ENCODE measurements around the gene ADAMTS6.

Gene ADAMTS6

GRCh38 chr5:65246741-65247140 lies 235.0 kb downstream of the ADAMTS6 start:
- DNase-seq (ENCODE audit: low read depth in 1 of 2, low spot score in 1 of 2): no peak
- in situ Hi-C loops (cut with HindIII; ENCODE audit: low pct_unique_long_range_greater_than_20kb, low sequenced_read_pairs): no loop called here
- no peak for TF ChIP-seq JUND (IDR thresholded peaks at IDR 0.05; ENCODE audit: low read depth)

- in situ Hi-C loops (cut with HindIII; ENCODE audit: low pct_unique_long_range_greater_than_20kb, low sequenced_read_pairs): no loop called here
- no peak for DNase-seq (ENCODE audit: low read depth in 1 of 2, low spot score in 1 of 2)
Measured at GRCh38 chr5:65244031-65244430, 237.7 kb downstream of the ADAMTS6 start.

GRCh38 chr5:65243161-65243560 lies 238.6 kb downstream of the ADAMTS6 start:
- no peak for DNase-seq (ENCODE audit: low read depth in 1 of 2, low spot score in 1 of 2)
- TF ChIP-seq JUND (IDR thresholded peaks at IDR 0.05; ENCODE audit: low read depth): no peak
- in situ Hi-C loops (cut with HindIII; ENCODE audit: low pct_unique_long_range_greater_than_20kb, low sequenced_read_pairs): no loop called here

More at GRCh38 chr5:65244031-65244430, 237.7 kb downstream of the ADAMTS6 start:
- no peak for TF ChIP-seq JUND (IDR thresholded peaks at IDR 0.05; ENCODE audit: low read depth)

GRCh38 chr5:65229841-65230240 lies 251.9 kb downstream of the ADAMTS6 start:
- in situ Hi-C loops (cut with HindIII; ENCODE audit: low pct_unique_long_range_greater_than_20kb, low sequenced_read_pairs): no loop called here
- no peak for TF ChIP-seq JUND (IDR thresholded peaks at IDR 0.05; ENCODE audit: low read depth)
- DNase-seq (ENCODE audit: low read depth in 1 of 2, low spot score in 1 of 2): no peak

- in situ Hi-C loops (cut with HindIII; ENCODE audit: low pct_unique_long_range_greater_than_20kb, low sequenced_read_pairs): no loop called here
- peak; percentile 37 to 77 for DNase-seq (ENCODE audit: low read depth in 1 of 2, low spot score in 1 of 2)
- no peak for TF ChIP-seq JUND (IDR thresholded peaks at IDR 0.05; ENCODE audit: low read depth)
Measured at GRCh38 chr5:65213921-65214525, 267.7 kb downstream of the ADAMTS6 start.

- no peak for TF ChIP-seq JUND (IDR thresholded peaks at IDR 0.05; ENCODE audit: low read depth)
- in situ Hi-C loops (cut with HindIII; ENCODE audit: low pct_unique_long_range_greater_than_20kb, low sequenced_read_pairs): no loop called here
- DNase-seq (ENCODE audit: low read depth in 1 of 2, low spot score in 1 of 2): no peak
Measured at GRCh38 chr5:65209341-65209740, 272.4 kb downstream of the ADAMTS6 start.

- TF ChIP-seq JUND (IDR thresholded peaks at IDR 0.05; ENCODE audit: low read depth): no peak
- in situ Hi-C loops (cut with HindIII; ENCODE audit: low pct_unique_long_range_greater_than_20kb, low sequenced_read_pairs): no loop called here
- no peak for DNase-seq (ENCODE audit: low read depth in 1 of 2, low spot score in 1 of 2)
Measured at GRCh38 chr5:65204966-65205365, 276.8 kb downstream of the ADAMTS6 start.

- DNase-seq (ENCODE audit: low read depth in 1 of 2, low spot score in 1 of 2): no peak
- in situ Hi-C loops (cut with HindIII; ENCODE audit: low pct_unique_long_range_greater_than_20kb, low sequenced_read_pairs): no loop called here
- TF ChIP-seq JUND (IDR thresholded peaks at IDR 0.05; ENCODE audit: low read depth): no peak
Measured at GRCh38 chr5:65203746-65204145, 278.0 kb downstream of the ADAMTS6 start.

GRCh38 chr5:65199993-65200675 lies 281.6 kb downstream of the ADAMTS6 start:
- no peak for TF ChIP-seq JUND (IDR thresholded peaks at IDR 0.05; ENCODE audit: low read depth)
- DNase-seq (ENCODE audit: low read depth in 1 of 2, low spot score in 1 of 2): no peak
- in situ Hi-C loops (cut with HindIII; ENCODE audit: low pct_unique_long_range_greater_than_20kb, low sequenced_read_pairs): no loop called here

- TF ChIP-seq JUND (IDR thresholded peaks at IDR 0.05; ENCODE audit: low read depth): no peak
- DNase-seq (ENCODE audit: low read depth in 1 of 2, low spot score in 1 of 2): no peak
- in situ Hi-C loops (cut with HindIII; ENCODE audit: low pct_unique_long_range_greater_than_20kb, low sequenced_read_pairs): no loop called here
Measured at GRCh38 chr5:65198456-65199120, 283.1 kb downstream of the ADAMTS6 start.

- no peak for TF ChIP-seq JUND (IDR thresholded peaks at IDR 0.05; ENCODE audit: low read depth)
- in situ Hi-C loops (cut with HindIII; ENCODE audit: low pct_unique_long_range_greater_than_20kb, low sequenced_read_pairs): no loop called here
- DNase-seq (ENCODE audit: low read depth in 1 of 2, low spot score in 1 of 2): no peak
Measured at GRCh38 chr5:65197531-65198455, 283.9 kb downstream of the ADAMTS6 start.

- TF ChIP-seq JUND (IDR thresholded peaks at IDR 0.05; ENCODE audit: low read depth): no peak
- no peak for DNase-seq (ENCODE audit: low read depth in 1 of 2, low spot score in 1 of 2)
- in situ Hi-C loops (cut with HindIII; ENCODE audit: low pct_unique_long_range_greater_than_20kb, low sequenced_read_pairs): no loop called here
Measured at GRCh38 chr5:65194871-65195270, 286.8 kb downstream of the ADAMTS6 start.

Data from T47D (cell line).